Activated T-cell treated with anti-CD3 and anti-CD28 coated beads, Interleukin-2, amount 50 U/mL, for 4 hours (primary cell): Measurements from ENCODE around the gene KIF13A. TPM values are rescaled to one million over a fixed set of nuclear protein-coding genes. Genes with fewer than 3 reads are reported as not detected.
"Not testable (repeated sequence)": the region's sequence is repeated elsewhere in the genome, so short reads cannot be mapped to it uniquely, and the experiment has no call there.

Experiments used
- ATAC-seq, 2 donors: fragments of 200-7000 bp; cut with Tn5 transposase; one replicate each; pipeline ENCODE4 v1.10.0; 2021
- DNase-seq: peaks from one replicate; pipeline ENCODE4 v3.0.0-alpha.2; 2020
- H3K27me3 Mint-ChIP-seq: one replicate; pipeline ENCODE4 v1.8.0; 2021; ENCODE audit warnings: low read depth, mixed read lengths
- H3K36me3 Mint-ChIP-seq: one replicate; pipeline ENCODE4 v1.8.0; 2022; ENCODE audit warnings: mixed read lengths; ENCODE audit not compliant: insufficient read depth
- H3K4me1 Mint-ChIP-seq: one replicate; pipeline ENCODE4 v1.8.0; 2021; ENCODE audit warnings: low read depth, mixed read lengths
- H3K4me3 Mint-ChIP-seq: one replicate; pipeline ENCODE4 v1.8.0; 2021; ENCODE audit warnings: mild to moderate bottlenecking, moderate library complexity, mixed read lengths
- H3K9me3 Mint-ChIP-seq: one replicate; pipeline ENCODE4 v1.8.0; 2021; ENCODE audit warnings: mixed read lengths
- total RNA-seq, 3 donors: library from RNA; stranded (reverse); gene quantifications; one replicate each; pipeline ENCODE4 v1.2.1, GENCODE V29; 2021

The KIF13A gene
- total RNA-seq, 3 donors from 2014 or later, result 0.29 to 0.63 (median 0.43) TPM

DNA sequence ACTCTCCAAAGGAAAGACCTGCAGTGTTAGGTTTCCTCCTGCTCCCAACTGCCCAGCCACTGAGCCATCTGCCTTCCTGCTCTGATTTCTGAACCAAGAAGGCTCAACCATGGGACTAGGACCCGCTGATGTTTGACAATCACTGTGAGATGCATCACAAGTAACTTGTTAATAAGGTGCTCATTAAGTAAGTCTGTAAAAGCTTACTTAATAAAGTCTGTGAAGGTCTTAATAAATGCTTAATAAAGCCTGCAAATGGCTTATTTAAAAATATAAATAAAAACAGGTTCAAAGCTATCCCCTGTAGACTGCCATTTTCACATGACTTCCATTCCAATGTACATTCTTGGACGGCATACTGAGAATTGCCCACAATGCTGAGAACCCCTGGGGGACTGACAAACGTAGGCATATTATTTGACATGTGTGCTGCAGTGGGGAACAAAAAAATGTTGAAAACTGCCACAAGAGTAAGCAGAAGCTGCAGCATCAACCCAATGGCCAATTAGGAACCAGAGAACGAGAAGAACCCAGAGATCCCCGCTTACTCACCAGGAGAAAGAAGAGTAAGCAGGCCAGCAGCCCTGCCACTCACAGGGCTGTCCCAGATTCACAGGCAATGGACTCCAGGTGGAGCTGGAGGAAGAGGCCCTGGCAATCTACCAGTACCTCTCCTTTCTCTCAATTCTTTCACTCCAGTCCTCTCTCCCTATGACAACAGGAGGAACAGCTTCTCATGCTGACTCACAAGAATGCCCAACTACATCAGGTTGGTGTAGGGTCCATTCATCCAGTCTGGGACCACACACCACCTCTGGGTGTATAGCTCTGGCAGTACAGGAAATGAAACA lies 19.5 kb downstream of the KIF13A start:
- DNase-seq, result no peak

DNA sequence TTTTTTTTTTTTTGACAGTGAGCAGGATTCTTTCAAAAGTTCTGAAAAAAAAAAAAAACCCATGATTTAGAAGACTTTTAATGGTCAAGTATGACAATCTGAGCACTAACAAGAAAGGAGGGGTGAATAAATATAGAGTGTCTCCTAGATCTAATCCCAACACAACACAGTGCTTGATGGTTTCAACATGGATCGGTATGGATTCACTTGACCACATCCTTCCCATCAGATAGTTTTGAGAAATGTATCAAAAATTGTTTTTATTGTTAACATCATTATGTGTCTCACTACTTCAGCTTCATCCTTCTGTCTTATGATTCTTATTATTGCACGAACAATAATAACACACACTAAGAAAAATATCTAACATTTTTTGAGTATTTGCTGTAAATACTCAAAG lies 21.0 kb downstream of the KIF13A start:
- no peaks in the 10 kb centered on the region for H3K36me3 Mint-ChIP-seq
- H3K4me1 Mint-ChIP-seq, result no peaks in the 10 kb centered on the region
- DNase-seq, result no peak
- no peaks in the 10 kb centered on the region for H3K9me3 Mint-ChIP-seq
- ATAC-seq, result no peak
- H3K27me3 Mint-ChIP-seq, result peaks cover 12% of the 10 kb centered on the region
- no peak overlapping the region for H3K4me3 Mint-ChIP-seq

More for the DNA sequence above, 19.5 kb downstream of the KIF13A start:
- no peaks in the 10 kb centered on the region for H3K36me3 Mint-ChIP-seq
- H3K4me3 Mint-ChIP-seq, result no peak overlapping the region
- peaks cover 1% of the 10 kb centered on the region for H3K4me1 Mint-ChIP-seq
- ATAC-seq, result no peak
- peaks cover 12% of the 10 kb centered on the region for H3K27me3 Mint-ChIP-seq
- no peaks in the 10 kb centered on the region for H3K9me3 Mint-ChIP-seq

DNA sequence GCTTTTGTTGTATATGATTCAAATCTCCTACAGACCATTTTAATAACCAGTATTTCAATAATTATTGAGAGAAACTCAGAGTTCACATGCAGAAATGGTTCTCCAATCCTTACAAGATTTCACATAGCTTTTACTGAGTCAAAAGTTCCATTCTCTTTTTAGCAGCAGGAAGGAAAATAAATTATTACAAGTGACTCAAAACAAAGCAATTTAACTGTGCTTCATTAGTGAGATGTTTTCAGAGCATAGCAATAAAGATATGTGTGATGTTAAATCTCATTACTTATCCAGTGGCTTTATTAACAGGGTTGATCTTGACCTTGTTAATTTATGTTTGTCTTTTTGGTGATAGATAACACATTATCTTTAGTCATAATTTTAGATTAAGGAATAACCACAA lies 22.0 kb downstream of the KIF13A start:
- no peak for ATAC-seq
- Mint-ChIP-seq H3K9me3 (no peaks in the 10 kb centered on the region), H3K36me3 (no peaks in the 10 kb centered on the region), H3K4me3 (no peak overlapping the region), H3K4me1 (no peaks in the 10 kb centered on the region), H3K27me3 (peaks cover 12% of the 10 kb centered on the region)
- DNase-seq, result no peak

DNA sequence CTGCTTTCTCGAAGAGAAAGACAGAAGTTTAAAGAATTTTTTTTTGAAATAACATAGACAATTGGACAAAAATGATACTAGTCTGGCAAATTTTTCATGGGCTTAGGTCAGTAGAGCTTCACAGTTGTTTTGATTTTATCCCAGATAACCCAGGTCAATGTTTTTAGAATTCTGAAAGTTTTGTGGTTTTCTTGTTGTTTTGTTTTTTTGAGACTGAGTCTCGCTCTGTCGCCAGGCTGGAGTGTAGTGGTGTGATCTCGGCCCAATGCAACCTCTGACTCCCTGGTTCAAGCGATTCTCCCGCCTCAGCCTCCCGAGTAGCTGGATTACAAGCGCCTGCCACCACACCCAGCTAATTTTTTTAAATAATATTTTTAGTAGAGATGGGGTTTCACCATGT lies 22.8 kb downstream of the KIF13A start:
- Mint-ChIP-seq H3K4me1 (no peaks in the 10 kb centered on the region), H3K36me3 (no peaks in the 10 kb centered on the region), H3K9me3 (no peaks in the 10 kb centered on the region), H3K27me3 (peaks cover 15% of the 10 kb centered on the region), H3K4me3 (no peak overlapping the region)
- DNase-seq (no peak), ATAC-seq (no peak)

DNA sequence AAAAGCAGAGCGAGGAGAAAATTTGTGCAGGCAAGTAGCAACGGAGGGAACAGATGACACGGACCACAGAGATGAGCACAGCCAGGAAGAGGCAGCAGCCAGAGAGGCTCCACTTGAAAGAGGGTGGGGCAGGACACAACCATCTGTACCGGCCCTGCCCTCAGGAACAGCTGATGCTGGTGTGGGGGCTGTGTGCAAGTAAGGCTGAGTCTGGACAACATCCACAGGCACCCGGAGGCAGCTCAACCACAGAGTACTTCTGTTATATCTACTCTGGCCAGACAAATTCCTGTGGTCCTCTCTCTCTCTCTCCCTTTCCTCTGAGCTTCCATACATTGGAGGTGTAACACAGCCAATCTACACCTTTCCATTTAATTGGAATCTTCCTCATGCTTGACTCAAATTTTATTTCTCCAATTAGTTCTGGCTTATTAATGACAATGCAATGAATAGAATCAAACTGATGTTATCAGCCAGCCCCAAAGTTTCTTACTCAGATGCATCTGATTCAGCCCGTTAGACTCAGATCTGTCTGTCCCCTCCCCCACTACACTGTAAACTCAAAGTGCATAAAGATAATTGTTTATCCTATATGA lies 24.9 kb downstream of the KIF13A start:
- Mint-ChIP-seq H3K27me3 (peaks cover 14% of the 10 kb centered on the region), H3K4me1 (no peaks in the 10 kb centered on the region), H3K36me3 (no peaks in the 10 kb centered on the region), H3K4me3 (no peak overlapping the region), H3K9me3 (no peaks in the 10 kb centered on the region)
- ATAC-seq (no peak), DNase-seq (no peak)

DNA sequence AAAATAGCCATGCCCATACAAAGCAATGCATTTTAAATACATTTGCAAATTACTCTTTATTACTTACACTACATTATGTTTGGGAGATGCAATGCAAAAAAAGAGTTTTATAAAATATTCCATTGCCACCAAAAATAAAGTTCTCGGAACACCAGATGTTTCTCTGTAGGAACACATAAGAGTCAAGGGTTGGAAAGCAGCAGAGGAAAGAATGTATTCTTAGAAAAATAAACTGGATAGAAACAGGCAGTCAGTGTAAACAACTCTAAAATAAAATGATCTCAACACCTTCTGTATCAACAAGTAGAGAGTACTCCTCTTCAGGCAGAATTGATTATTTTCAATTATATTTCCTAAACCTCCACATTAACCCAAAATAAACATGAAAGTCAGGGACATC lies 28.1 kb downstream of the KIF13A start:
- Mint-ChIP-seq H3K4me1 (no peaks in the 10 kb centered on the region), H3K36me3 (no peaks in the 10 kb centered on the region)

DNA sequence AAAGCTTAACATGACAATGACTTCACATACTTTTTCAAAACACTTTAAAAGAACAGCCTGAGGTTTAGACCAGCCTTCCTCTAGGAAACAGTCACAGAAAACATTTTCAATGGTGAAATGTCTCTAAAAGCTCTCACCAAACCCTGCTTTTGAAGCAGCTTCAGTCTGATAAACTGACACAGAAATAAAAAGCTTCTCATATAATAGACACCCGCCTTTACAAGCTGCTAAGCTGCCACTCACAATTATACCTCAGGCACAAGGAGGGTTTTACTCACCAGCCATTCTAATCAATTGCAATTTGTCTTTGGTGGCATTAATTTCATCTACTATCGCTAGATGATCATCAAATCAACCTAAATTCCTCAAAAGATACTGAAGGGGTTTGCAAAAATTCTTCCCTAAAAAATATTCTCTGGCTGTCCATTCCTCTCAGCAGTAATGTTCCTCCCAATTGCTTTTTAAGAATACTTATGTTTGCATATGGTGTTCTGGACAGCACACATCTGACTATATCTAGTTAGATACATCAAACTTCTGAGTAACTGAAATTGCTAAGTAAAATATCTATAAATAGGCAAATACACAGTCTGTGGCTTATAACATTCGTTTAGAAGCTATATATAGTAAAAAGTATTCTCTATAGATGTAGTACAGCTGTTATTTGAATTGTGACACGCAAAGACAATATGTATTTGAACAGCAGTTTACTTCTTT lies 29.4 kb downstream of the KIF13A start:
- DNase-seq (no peak), ATAC-seq (no peak)
- no peaks in the 10 kb centered on the region for H3K4me1 Mint-ChIP-seq
- no peak overlapping the region for H3K4me3 Mint-ChIP-seq
- no peaks in the 10 kb centered on the region for H3K36me3 Mint-ChIP-seq
- H3K27me3 Mint-ChIP-seq, result peaks cover 14% of the 10 kb centered on the region
- no peaks in the 10 kb centered on the region for H3K9me3 Mint-ChIP-seq

More for the DNA sequence above, 28.1 kb downstream of the KIF13A start:
- DNase-seq (no peak), ATAC-seq (no peak)
- H3K27me3 Mint-ChIP-seq, result peaks cover 14% of the 10 kb centered on the region
- H3K4me3 Mint-ChIP-seq, result no peak overlapping the region
- no peaks in the 10 kb centered on the region for H3K9me3 Mint-ChIP-seq

DNA sequence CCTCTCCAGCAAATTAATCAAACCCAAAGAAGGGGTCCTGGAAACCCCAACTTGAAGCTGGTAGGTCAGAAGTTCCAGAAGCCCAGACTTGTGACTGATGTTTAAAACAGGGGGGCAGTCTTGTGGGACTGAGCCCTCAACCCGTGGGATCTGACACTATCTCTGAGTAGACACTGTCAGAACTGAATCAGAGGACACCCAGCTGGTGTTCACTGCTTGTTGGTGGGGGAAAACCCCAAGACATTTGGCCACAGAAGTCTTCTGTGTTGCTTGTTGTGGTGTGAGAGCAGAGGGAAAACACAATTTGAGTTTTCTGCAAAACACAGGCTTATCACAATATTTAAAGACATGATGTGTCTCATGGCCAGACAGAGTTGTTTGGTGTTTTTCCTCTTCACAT lies 29.9 kb downstream of the KIF13A start:
- Mint-ChIP-seq H3K36me3 (no peaks in the 10 kb centered on the region), H3K9me3 (no peaks in the 10 kb centered on the region), H3K4me1 (no peaks in the 10 kb centered on the region), H3K27me3 (peaks cover 14% of the 10 kb centered on the region), H3K4me3 (no peak overlapping the region)
- no peak for DNase-seq
- ATAC-seq, result peak; percentile 30 to 41

DNA sequence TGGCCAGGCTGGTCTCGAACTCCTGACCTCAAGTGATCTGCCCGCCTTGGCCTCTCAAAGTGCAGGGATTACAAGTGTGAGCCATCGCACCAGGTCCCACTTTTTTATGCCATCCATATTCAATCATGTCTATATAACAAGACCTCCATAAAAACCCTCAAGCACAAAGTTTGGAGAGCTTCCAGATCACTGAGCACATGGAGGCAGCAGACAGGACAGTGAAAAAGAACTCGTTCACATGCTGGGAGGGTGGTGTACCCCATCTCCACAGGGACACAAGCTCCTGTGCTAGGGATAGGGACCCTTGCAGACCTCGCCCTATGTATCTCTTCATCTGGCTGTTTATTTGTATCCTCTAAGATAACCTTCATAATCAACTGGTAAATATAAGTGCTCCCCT lies 30.3 kb downstream of the KIF13A start:
- no peak for DNase-seq
- Mint-ChIP-seq H3K4me1 (no peaks in the 10 kb centered on the region), H3K36me3 (no peaks in the 10 kb centered on the region), H3K9me3 (no peaks in the 10 kb centered on the region), H3K4me3 (no peak overlapping the region), H3K27me3 (peaks cover 9% of the 10 kb centered on the region)
- ATAC-seq, result no peak

DNA sequence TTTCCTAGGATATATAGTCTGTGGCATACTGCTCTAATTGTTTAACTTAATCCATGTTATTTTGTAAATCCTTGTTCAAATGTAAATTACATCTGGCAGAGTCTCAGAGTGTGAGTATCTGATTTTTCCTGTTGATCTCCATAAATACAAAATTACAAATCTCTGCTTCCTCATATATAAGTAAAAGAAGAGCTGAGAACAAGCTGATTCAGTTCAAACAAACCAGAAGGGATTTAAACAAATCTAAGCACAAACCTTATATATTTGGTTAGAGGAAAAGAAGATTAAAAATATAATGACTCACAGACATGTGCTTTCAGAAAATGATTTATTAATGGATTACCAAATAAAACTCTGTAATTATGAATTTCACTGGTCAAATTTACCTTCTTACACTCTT lies 37.3 kb downstream of the KIF13A start:
- Mint-ChIP-seq H3K36me3 (peaks cover 2% of the 10 kb centered on the region), H3K9me3 (peaks cover 4% of the 10 kb centered on the region), H3K4me1 (no peaks in the 10 kb centered on the region), H3K27me3 (no peaks in the 10 kb centered on the region), H3K4me3 (no peak overlapping the region)
- DNase-seq (no peak), ATAC-seq (no peak)

DNA sequence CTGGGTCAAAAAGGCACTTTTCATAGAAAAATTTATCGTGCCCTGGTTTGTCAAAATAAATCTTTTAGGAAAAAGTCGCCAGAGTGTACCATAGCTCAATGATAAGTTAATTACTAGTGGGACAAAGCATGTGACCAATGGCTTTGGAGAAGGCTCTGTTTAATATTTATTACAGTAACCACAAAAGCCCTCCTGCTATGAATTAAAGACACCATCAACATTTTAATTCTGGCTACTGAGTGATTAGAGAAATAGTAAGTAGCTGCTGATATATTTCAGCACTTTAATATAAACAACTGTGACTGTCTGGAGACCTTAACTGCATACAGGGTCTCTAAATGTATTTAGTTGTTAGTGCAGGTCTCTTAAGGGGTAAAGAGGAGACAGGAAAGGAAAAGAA lies 38.3 kb downstream of the KIF13A start:
- Mint-ChIP-seq H3K4me1 (no peaks in the 10 kb centered on the region), H3K36me3 (peaks cover 2% of the 10 kb centered on the region), H3K4me3 (no peak overlapping the region), H3K27me3 (peaks cover 2% of the 10 kb centered on the region), H3K9me3 (peaks cover 4% of the 10 kb centered on the region)
- DNase-seq (no peak), ATAC-seq (no peak)

DNA sequence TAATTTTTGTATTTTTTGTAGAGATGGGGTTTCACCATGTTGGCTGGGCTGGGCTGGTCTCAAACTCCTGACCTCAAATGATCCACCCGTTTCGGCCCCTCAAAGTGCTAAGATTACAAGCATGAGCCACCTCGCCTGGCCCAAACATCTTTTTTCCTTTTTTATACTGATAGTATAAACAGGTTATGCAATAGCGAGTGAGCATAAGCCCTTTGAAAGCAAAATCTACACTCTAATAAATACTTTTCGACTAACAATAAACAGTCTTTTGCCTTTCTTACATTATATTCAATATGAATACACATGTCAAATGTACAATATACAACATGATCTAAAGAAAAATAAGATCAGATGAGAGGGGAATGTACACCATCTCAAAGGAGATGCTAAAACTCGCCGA lies 38.7 kb downstream of the KIF13A start:
- Mint-ChIP-seq H3K27me3 (peaks cover 6% of the 10 kb centered on the region), H3K9me3 (peaks cover 4% of the 10 kb centered on the region), H3K4me1 (no peaks in the 10 kb centered on the region), H3K4me3 (no peak overlapping the region), H3K36me3 (peaks cover 2% of the 10 kb centered on the region)
- DNase-seq (no peak), ATAC-seq (no peak)

DNA sequence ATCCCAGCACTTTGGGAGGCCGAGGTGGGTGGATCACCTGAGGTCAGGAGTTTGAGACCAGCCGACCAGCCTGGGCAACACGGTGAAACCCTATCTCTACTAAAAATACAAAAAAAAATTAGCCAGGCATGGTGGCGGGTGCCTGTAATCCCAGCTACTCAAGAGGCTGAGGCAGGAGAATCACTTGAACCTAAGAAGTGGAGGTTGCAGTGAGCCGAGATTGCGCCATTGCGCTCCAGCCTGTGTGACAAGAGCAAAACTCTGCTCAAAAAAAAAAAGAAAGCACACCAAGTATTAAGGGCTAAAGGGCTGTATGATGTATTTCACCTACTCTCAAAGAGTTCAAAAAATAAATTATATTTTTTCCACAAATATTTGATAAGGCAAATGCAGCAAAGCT lies 39.9 kb downstream of the KIF13A start:
- H3K4me1 Mint-ChIP-seq, H3K4me3 Mint-ChIP-seq, DNase-seq, H3K36me3 Mint-ChIP-seq, H3K27me3 Mint-ChIP-seq, H3K9me3 Mint-ChIP-seq, ATAC-seq: not testable (repeated sequence)

DNA sequence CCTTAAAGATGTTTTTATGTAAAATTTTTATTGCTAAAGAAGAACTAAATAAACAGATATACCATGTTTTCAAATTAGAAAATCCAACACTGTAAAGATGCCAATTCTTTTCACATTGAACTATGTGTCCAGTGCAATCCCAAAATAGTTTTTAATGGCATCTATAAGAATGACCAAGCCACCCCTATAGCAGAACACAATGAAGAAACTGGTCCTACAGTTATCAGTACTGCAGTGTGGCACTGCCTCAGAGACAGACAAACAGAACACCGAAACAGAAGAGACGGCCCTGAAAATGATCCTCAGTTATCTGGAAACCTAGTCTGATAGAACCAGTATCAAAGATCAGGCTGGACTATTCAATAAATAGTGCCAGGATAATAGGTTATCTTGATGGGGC lies 41.9 kb downstream of the KIF13A start:
- DNase-seq (no peak), ATAC-seq (no peak)
- H3K9me3 Mint-ChIP-seq, result no peaks in the 10 kb centered on the region
- H3K36me3 Mint-ChIP-seq, result no peaks in the 10 kb centered on the region
- H3K4me1 Mint-ChIP-seq, result no peaks in the 10 kb centered on the region
- no peak overlapping the region for H3K4me3 Mint-ChIP-seq
- H3K27me3 Mint-ChIP-seq, result peaks cover 10% of the 10 kb centered on the region

DNA sequence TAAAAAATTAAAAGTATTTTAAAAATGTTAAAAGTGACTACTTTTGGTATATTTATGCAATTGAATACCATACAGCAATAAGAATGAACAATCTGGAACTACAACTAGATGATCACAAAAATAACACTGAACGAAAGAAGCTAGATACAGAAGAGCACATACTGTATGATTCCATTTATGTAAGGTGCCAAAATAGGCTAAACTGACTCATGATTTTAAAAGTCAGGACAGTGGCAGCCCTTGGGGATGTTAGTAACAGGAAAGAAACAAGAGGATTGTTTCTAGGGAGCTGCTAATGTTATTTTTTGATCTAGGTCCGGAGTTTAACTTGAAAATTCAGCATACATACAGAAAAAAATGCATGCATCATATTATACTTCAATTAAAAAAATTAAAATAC lies 42.3 kb downstream of the KIF13A start:
- no peak overlapping the region for H3K4me3 Mint-ChIP-seq
- peaks cover 13% of the 10 kb centered on the region for H3K27me3 Mint-ChIP-seq
- H3K36me3 Mint-ChIP-seq, result no peaks in the 10 kb centered on the region
- peaks cover 1% of the 10 kb centered on the region for H3K9me3 Mint-ChIP-seq
- DNase-seq, result no peak
- ATAC-seq, result no peak
- H3K4me1 Mint-ChIP-seq, result no peaks in the 10 kb centered on the region
